Peyer's patch (tissue), 4 donors: Measurements from ENCODE around the gene FAM177A1. TPM values are rescaled to one million over a fixed set of nuclear protein-coding genes. Genes with fewer than 3 reads are reported as not detected.
"Not testable (repeated sequence)": the region's sequence is repeated elsewhere in the genome, so short reads cannot be mapped to it uniquely, and the experiment has no call there.

Experiments
- DNase-seq, 3 donors: peaks; one replicate each; pipeline ENCODE4 v3.0.0-alpha.2; 2017 to 2019
- H3K27ac ChIP-seq, 4 donors: fragments of 200-600 bp; sonication (generic); one replicate each; pipeline ENCODE4 v1.5.1; 2016 to 2019
- H3K27me3 ChIP-seq, 2 donors: fragments of 200-600 bp; sonication (generic); one replicate each; pipeline ENCODE4 v1.5.1; 2019
- H3K36me3 ChIP-seq, 3 donors: fragments of 200-600 bp; sonication (generic); one replicate each; pipeline ENCODE4 v1.5.1; 2016 to 2019
- H3K4me1 ChIP-seq, 4 donors: fragments of 200-600 bp; sonication (generic); one replicate each; pipeline ENCODE4 v1.5.1; 2016 to 2019
- H3K4me3 ChIP-seq, 4 donors: fragments of 200-600 bp; sonication (generic); 1 replicate in 3 of 4; 2 replicates in 1 of 4; pipeline ENCODE4 v1.5.1; 2016 to 2019; ENCODE audit warnings: mild to moderate bottlenecking in 1 of 4
- H3K9me3 ChIP-seq, 4 donors: fragments of 200-600 bp; sonication (generic); one replicate each; pipeline ENCODE4 v1.5.1; 2016 to 2019; ENCODE audit warnings: mild to moderate bottlenecking in 1 of 4
- POLR2A ChIP-seq, 2 donors: fragments of 450-650 bp; IDR thresholded peaks; one replicate each; pipeline ENCODE4 v1.5.1; 2017; ENCODE audit warnings: antibody characterized with exemption in 2 of 2, mild to moderate bottlenecking in 2 of 2, moderate library complexity in 2 of 2
- total RNA-seq, 4 donors: library from RNA; depleted of rRNA; stranded (reverse); fragments of >200 nt; gene quantifications; one replicate each; pipeline ENCODE4 v1.1.0, GENCODE V29; 2016
- TF ChIP-seq, protein P1 (sequence below), 6 experiments: fragments of 450-650 bp in 4 of 6; fragments of 200-600 bp in 2 of 6; sonication (generic) in 1 of 6; IDR thresholded peaks; one replicate each; pipeline ENCODE4 v1.5.1; 2017 to 2019; ENCODE audit warnings: antibody characterized with exemption in 6 of 6, mild to moderate bottlenecking in 3 of 6, moderate library complexity in 1 of 6

The FAM177A1 gene
- total RNA-seq, 4 donors from 2014 or later: 31.4 to 60.8 (median 52.1) TPM

DNA sequence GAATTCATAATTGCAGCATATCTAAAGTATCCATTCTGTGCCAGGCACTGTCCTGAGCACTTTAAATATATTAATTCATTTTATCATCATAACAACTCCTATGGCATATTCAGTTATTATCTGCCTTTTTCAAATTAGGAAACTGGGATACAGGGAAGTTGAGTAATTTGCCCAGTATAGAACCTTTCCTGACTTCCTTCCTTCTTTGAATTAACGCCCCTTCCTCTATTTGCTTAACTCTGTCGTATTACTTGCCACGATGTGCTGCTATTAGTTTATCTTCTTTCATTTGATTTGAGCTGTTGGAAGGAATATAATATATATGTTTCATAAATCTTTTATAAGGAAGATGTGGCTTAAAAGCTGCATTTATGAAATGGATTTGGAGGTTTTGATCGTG lies 25.4 kb upstream of the FAM177A1 start:
- Histone ChIP-seq H3K9me3 (no peaks in the 10 kb centered on the region), H3K27me3 (no peaks in the 10 kb centered on the region), H3K4me1 (no peaks in the 10 kb centered on the region), H3K36me3 (peaks cover 0 to 91% (median 0%) of the 10 kb centered on the region in 3 donors), H3K4me3 (no peak overlapping the region), H3K27ac (no peak overlapping the region)
- DNase-seq: no peak
- TF ChIP-seq POLR2A (IDR thresholded peaks at IDR 0.05): no peak
- TF ChIP-seq, protein P1, sequence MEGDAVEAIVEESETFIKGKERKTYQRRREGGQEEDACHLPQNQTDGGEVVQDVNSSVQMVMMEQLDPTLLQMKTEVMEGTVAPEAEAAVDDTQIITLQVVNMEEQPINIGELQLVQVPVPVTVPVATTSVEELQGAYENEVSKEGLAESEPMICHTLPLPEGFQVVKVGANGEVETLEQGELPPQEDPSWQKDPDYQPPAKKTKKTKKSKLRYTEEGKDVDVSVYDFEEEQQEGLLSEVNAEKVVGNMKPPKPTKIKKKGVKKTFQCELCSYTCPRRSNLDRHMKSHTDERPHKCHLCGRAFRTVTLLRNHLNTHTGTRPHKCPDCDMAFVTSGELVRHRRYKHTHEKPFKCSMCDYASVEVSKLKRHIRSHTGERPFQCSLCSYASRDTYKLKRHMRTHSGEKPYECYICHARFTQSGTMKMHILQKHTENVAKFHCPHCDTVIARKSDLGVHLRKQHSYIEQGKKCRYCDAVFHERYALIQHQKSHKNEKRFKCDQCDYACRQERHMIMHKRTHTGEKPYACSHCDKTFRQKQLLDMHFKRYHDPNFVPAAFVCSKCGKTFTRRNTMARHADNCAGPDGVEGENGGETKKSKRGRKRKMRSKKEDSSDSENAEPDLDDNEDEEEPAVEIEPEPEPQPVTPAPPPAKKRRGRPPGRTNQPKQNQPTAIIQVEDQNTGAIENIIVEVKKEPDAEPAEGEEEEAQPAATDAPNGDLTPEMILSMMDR (IDR thresholded peaks at IDR 0.05): no peak

DNA sequence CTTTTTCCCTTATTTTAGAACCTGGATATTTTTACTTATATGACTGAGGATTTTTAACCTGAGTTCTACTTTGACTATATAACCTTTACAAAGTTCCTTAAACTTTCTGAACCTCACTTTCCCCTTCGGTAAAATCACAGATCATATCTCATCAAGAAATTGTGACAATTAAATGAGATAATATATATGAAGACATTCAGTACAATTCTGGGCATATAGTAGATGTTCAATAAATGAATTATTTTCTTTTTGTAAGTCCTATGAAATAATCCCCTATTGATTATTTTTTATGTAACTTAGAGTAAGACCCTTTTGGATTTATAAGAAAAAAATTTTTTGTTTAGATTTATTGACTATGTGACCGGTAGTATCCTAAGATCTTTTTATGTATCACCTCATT lies 17.6 kb upstream of the FAM177A1 start:
- no peaks in the 10 kb centered on the region for H3K9me3 ChIP-seq
- no peak for DNase-seq
- TF ChIP-seq POLR2A (IDR thresholded peaks at IDR 0.05): no peak
- TF ChIP-seq, protein P1 (IDR thresholded peaks at IDR 0.05): no peak
- H3K4me1 ChIP-seq: no peaks in the 10 kb centered on the region
- no peaks in the 10 kb centered on the region for H3K27me3 ChIP-seq
- H3K36me3 ChIP-seq: peaks cover 0 to 83% (median 0%) of the 10 kb centered on the region in 3 donors
- H3K27ac ChIP-seq: no peak overlapping the region
- H3K4me3 ChIP-seq: no peak overlapping the region

- Histone ChIP-seq H3K27ac (no peak overlapping the region), H3K36me3 (peaks cover 0 to 47% (median 0%) of the 10 kb centered on the region in 3 donors), H3K27me3 (no peaks in the 10 kb centered on the region), H3K4me3 (no peak overlapping the region), H3K4me1 (no peaks in the 10 kb centered on the region), H3K9me3 (peaks cover 0 to 11% (median 3%) of the 10 kb centered on the region in 4 donors)
- no peak for TF ChIP-seq POLR2A (IDR thresholded peaks at IDR 0.05)
- TF ChIP-seq, protein P1 (IDR thresholded peaks at IDR 0.05): no peak
- DNase-seq: no peak
Observed at GRCh38 chr14:35032562-35032961, 13.5 kb upstream of the FAM177A1 start.

DNA sequence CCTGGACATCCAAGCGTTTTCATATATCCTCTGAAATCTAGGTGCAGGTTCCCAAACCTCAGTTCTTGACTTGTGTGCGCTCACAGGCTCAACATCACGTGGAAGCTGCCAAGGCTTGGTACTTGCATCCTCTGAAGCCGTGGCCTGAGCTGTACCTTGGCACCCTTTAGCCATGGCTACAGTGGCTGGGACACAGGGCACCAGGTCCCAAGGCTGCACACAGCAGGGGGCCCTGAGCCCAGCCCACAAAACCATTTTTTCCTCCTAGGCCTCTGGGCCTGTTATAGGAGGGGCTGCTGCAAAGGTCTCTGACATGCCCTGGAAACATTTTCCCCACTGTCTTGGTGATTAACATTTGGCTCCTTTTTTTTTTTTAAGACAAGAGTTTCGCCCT lies 11.6 kb upstream of the FAM177A1 start:
- Histone ChIP-seq H3K27me3 (no peaks in the 10 kb centered on the region), H3K9me3 (peaks cover 0 to 11% (median 3%) of the 10 kb centered on the region in 4 donors), H3K36me3 (peaks cover 0 to 32% (median 0%) of the 10 kb centered on the region in 3 donors), H3K4me1 (no peaks in the 10 kb centered on the region), H3K4me3 (no peak overlapping the region), H3K27ac (no peak overlapping the region)
- TF ChIP-seq, protein P1 (IDR thresholded peaks at IDR 0.05): no peak
- TF ChIP-seq POLR2A (IDR thresholded peaks at IDR 0.05): no peak
- no peak for DNase-seq

- peak overlapping the region in 1 of 4 donors; percentile 30 for H3K27ac ChIP-seq
- H3K36me3 ChIP-seq: peaks cover 0 to 26% (median 0%) of the 10 kb centered on the region in 3 donors
- H3K27me3 ChIP-seq, H3K4me3 ChIP-seq, H3K4me1 ChIP-seq: not testable (repeated sequence)
- H3K9me3 ChIP-seq: peaks cover 0 to 11% (median 3%) of the 10 kb centered on the region in 4 donors
- peak in 1 of 3 donors; percentile 64 for DNase-seq
Observed at GRCh38 chr14:35034944-35035554, 11.0 kb upstream of the FAM177A1 start.

DNA sequence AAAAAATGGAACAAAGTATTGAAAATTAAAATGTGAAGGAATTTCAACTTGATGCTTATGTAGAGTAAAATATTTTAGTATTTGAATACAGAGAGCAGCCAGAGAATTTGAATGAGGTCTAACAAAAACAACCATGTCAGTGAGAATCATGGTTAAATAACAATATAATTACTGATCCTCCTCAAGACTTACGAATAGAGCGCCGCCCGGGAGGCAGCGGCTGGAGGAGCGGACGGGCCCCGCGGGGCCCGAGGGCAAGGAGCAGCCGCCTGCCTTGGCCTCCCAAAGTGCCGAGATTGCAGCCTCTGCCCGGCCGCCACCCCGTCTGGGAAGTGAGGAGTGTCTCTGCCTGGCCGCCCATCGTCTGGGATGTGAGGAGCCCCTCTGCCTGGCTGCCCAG lies 7.8 kb upstream of the FAM177A1 start:
- H3K9me3 ChIP-seq: peaks cover 0 to 11% (median 3%) of the 10 kb centered on the region in 4 donors
- not testable (repeated sequence) for H3K27ac ChIP-seq, H3K4me1 ChIP-seq, H3K4me3 ChIP-seq, H3K36me3 ChIP-seq, DNase-seq, H3K27me3 ChIP-seq

- peaks cover 0 to 6% (median 5%) of the 10 kb centered on the region in 4 donors for H3K4me1 ChIP-seq
- no peak for DNase-seq
- no peaks in the 10 kb centered on the region for H3K27me3 ChIP-seq
- H3K4me3 ChIP-seq: no peak overlapping the region
- H3K9me3 ChIP-seq: no peaks in the 10 kb centered on the region
- TF ChIP-seq, protein P1 (IDR thresholded peaks at IDR 0.05): no peak
- no peak for TF ChIP-seq POLR2A (IDR thresholded peaks at IDR 0.05)
- H3K36me3 ChIP-seq: no peaks in the 10 kb centered on the region
- H3K27ac ChIP-seq: no peak overlapping the region
Observed at GRCh38 chr14:35042632-35043031, 3.4 kb upstream of the FAM177A1 start.
